Smooth muscle cell (in vitro differentiated cells): Measurements from ENCODE around the gene ERBB2. TPM values are rescaled to one million over a fixed set of nuclear protein-coding genes. Genes with fewer than 3 reads are reported as not detected.

Source experiments
- DNase-seq: peaks from one replicate; lab custom pipeline; 2025; ENCODE audit not compliant: unreplicated experiment; lab: John Stamatoyannopoulos, UW
- H2AFZ ChIP-seq: fragments of 200-600 bp; sonication (generic); 2 replicates; pipeline ENCODE4 v1.6.0; 2016; ENCODE audit warnings: antibody characterized with exemption, low read depth, mild to moderate bottlenecking
- H3F3A ChIP-seq: fragments of 200-600 bp; sonication (generic); 2 replicates; pipeline ENCODE4 v1.6.0; 2017; ENCODE audit warnings: antibody characterized with exemption, low read depth
- H3K27ac ChIP-seq: fragments of 200-600 bp; sonication (generic); 2 replicates; pipeline ENCODE4 v1.5.1; 2016; ENCODE audit warnings: low read depth, mild to moderate bottlenecking
- H3K27me3 ChIP-seq: fragments of 200-600 bp; sonication (generic); 2 replicates; pipeline ENCODE4 v1.6.1; 2016; ENCODE audit warnings: low read depth, mild to moderate bottlenecking
- H3K36me3 ChIP-seq: fragments of 200-600 bp; sonication (generic); 2 replicates; pipeline ENCODE4 v1.5.1; 2016; ENCODE audit warnings: low read depth
- H3K4me1 ChIP-seq: fragments of 200-600 bp; sonication (generic); 2 replicates; pipeline ENCODE4 v1.5.1; 2016; ENCODE audit warnings: low read depth
- H3K4me2 ChIP-seq: fragments of 200-600 bp; sonication (generic); 2 replicates; pipeline ENCODE4 v1.6.0; 2016; ENCODE audit warnings: mild to moderate bottlenecking
- H3K4me3 ChIP-seq: fragments of 200-600 bp; sonication (generic); 2 replicates; pipeline ENCODE4 v1.5.1; 2016; ENCODE audit warnings: mild to moderate bottlenecking
- H3K79me2 ChIP-seq: fragments of 200-600 bp; sonication (generic); 2 replicates; pipeline ENCODE4 v1.6.0; 2016; ENCODE audit warnings: low read depth, mild to moderate bottlenecking
- H3K9ac ChIP-seq: fragments of 200-600 bp; sonication (generic); 2 replicates; pipeline ENCODE4 v1.6.0; 2016; ENCODE audit warnings: low read depth
- H3K9me3 ChIP-seq: fragments of 200-600 bp; sonication (generic); replicated peaks from 2 replicates; pipeline ENCODE4 v1.5.1; 2016; ENCODE audit warnings: low read depth
- H4K20me1 ChIP-seq: fragments of 200-600 bp; sonication (generic); 2 replicates; pipeline ENCODE4 v1.6.0; 2016; ENCODE audit warnings: low read depth
- CTCF ChIP-seq: fragments of 200-600 bp; sonication (generic); IDR thresholded peaks from 2 replicates; pipeline ENCODE4 v1.5.1; 2017; ENCODE audit warnings: borderline replicate concordance, mild to moderate bottlenecking, antibody characterized with exemption; ENCODE audit not compliant: insufficient read depth, poor library complexity, severe bottlenecking
- WGBS: methylation state at CpG from one replicate; pipeline ENCODE4 v1.1.7; 2016; ENCODE audit warnings: low lambda C conversion rate; 5-methylcytosine and 5-hydroxymethylcytosine counted together
- polyA plus RNA-seq: library from polyadenylated mRNA; unstranded; fragments of >200 nt; fragmentation: Nextera tagmentation; extraction: Ambion mirVana; gene quantifications from 2 replicates; pipeline ENCODE4 v1.2.1, GENCODE V29; 2016
- total RNA-seq: library from RNA; depleted of rRNA; stranded (reverse); fragments of >200 nt; gene quantifications from 2 replicates; pipeline ENCODE4 v1.2.3, GENCODE V29; 2014

Gene ERBB2
- total and polyA plus RNA-seq, 2 experiments from 2014 or later = 49.4 to 53.6 TPM

GRCh38 chr17:39726617-39727016 is 26.8 kb downstream of the ERBB2 start:
- Histone ChIP-seq H3K4me3 (no peak overlapping the region), H2AFZ (no peak overlapping the region), H3K9me3 (no peaks in the 10 kb centered on the region), H3F3A (peaks cover 8% of the 10 kb centered on the region), H3K4me2 (no peak overlapping the region), H3K79me2 (no peaks in the 10 kb centered on the region), H3K36me3 (no peaks in the 10 kb centered on the region), H4K20me1 (no peaks in the 10 kb centered on the region), H3K27ac (no peak overlapping the region), H3K27me3 (no peaks in the 10 kb centered on the region), H3K9ac (no peak overlapping the region), H3K4me1 (no peaks in the 10 kb centered on the region)
- TF ChIP-seq CTCF = no peak
- DNase-seq = no peak
- WGBS = 96% methylated on average over 9 of the region's 9 CpGs

- Histone ChIP-seq H3K79me2 (no peaks in the 10 kb centered on the region), H3K9me3 (no peaks in the 10 kb centered on the region), H3K9ac (no peak overlapping the region), H2AFZ (no peak overlapping the region), H3K4me3 (no peak overlapping the region), H3K27ac (no peak overlapping the region), H4K20me1 (no peaks in the 10 kb centered on the region), H3K27me3 (no peaks in the 10 kb centered on the region), H3F3A (peaks cover 8% of the 10 kb centered on the region), H3K4me1 (no peaks in the 10 kb centered on the region), H3K36me3 (no peaks in the 10 kb centered on the region), H3K4me2 (no peak overlapping the region)
- TF ChIP-seq CTCF = no peak
- 94% methylated on average over 10 of the region's 10 CpGs for WGBS
- DNase-seq = no peak
These were observed 27.7 kb downstream of the ERBB2 start for GRCh38 chr17:39727556-39727955.

- Histone ChIP-seq H3K9ac (no peak overlapping the region), H4K20me1 (no peaks in the 10 kb centered on the region), H3K4me1 (no peaks in the 10 kb centered on the region), H3F3A (peaks cover 8% of the 10 kb centered on the region), H3K27me3 (no peaks in the 10 kb centered on the region), H3K36me3 (no peaks in the 10 kb centered on the region), H3K27ac (no peak overlapping the region), H3K79me2 (no peaks in the 10 kb centered on the region), H3K9me3 (no peaks in the 10 kb centered on the region), H3K4me3 (peak overlapping the region; percentile 68), H3K4me2 (peak overlapping the region; percentile 92), H2AFZ (no peak overlapping the region)
- no peak for DNase-seq
- WGBS = 87% methylated on average over 6 of the region's 6 CpGs
- TF ChIP-seq CTCF = no peak
These were observed 29.5 kb downstream of the ERBB2 start for GRCh38 chr17:39729280-39729851.
